HG03460 (cell line): Measurements from ENCODE around the gene CCDC88C.
"Not testable (repeated sequence)": the region's sequence is repeated elsewhere in the genome, so short reads cannot be mapped to it uniquely, and the experiment has no call there.

Experiments used
- ATAC-seq: cut with Tn5 transposase; IDR thresholded peaks from one replicate; pipeline ENCODE4 v1.9.1; 2021; ENCODE audit not compliant: unreplicated experiment

Gene CCDC88C

DNA sequence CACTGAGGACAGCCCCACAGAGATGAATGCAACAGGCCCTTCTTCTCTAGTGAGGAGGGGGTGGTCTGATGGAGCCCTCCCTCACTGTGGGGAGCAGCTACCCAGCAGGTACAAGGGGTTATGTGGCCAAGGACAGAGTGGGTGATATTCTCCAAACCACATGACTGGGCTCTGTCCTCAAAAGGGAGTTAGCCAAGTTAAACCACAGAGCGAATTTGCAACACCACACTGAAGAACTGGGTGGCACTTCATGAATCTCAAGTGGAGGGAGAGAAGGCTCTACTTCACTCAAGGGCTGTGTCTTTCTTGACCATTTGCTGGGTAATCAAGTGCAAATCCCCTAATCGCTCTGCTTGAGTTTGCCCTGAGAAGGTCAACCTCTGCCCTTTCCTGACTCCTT, 185.6 kb downstream of the CCDC88C start:
- ATAC-seq, result no peak

DNA sequence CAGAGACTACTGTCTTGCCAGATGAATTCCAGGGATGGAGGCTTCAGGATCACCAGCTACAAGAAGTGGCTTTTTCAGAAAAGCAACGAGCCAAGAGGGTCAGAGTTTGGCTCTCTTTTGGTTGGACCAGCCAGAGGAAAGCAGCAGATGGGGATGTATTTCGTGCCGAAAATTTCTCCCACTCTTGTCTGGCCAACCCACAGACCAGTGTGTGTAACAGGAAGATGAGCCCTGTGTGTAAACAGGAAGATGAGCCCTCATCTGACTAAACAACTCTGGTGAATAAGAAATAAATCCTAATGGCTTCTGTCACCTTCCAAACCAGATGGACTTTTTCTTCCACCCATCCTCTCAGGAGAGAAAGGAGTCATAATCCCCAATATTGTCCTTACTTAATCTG, 186.2 kb downstream of the CCDC88C start:
- ATAC-seq, result no peak

DNA sequence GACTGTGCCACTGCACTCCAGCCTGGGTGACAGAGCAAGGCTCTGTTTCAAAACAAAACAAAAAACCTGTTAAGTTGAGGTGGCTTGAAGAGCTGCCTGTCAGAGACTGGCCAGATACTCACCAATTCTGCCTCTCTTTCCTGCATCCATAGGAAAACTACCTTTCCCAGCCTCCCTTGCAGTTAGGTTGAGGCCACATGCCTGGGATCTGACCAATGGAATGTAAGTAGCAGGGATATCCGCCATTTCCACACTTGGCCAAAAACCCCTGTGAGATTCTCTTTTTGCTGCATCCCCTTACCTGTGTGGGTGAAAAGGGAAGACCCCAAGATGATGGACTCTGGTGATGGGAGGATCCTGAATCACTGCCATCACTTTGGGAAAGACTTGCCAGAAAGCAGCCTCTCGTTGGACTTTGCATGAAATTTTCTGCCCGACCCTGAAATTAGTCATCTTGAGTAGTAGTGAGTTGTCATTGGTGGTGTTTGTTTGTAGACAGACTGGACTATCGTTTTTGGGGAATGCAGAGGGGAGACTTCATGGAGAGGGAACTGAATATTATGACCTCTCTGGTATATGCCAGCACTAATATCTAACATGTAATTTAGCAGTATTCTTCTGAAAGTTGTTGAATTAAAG, 187.1 kb downstream of the CCDC88C start:
- no peak for ATAC-seq

DNA sequence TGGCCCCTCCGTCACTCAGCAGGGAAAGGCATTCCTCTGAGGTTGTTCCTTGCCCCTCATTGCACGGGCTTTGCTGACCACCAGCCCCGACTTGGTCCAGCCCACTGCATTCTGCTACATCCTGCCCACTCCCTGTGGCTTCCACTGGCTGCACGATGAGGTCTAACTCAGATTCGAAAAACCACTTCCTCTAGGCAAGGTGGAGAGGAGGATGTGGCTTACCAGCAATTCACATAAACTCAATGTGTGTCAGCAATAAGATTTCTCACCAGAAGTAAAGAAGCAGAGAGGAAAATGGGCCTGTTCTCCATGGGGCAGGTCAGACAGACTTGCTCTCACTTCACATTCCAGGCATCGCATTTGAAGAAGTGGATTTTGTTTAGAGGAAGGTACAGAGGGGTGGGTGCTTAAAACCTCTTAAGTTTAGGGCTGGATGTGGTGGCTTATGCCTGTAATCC, 187.8 kb downstream of the CCDC88C start:
- ATAC-seq, result peak; percentile 85

DNA sequence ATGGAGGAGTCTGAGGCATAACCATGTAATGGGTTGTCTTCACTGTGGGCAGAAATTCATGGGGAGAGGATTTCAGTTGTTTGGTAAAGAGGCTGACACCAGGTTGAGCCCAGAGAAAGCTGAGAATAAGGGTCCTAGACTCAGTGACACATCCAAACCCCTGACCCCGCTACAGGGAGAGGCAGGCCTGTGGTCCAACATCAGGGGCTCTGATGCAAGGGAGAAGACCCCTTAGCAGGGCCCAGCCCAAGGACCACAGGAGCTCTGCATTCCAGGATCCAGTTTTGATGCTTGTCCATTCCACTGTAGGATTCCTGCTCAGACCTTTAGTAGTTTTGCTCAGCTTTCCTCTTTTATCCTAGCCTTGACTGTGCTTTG, 188.6 kb downstream of the CCDC88C start:
- ATAC-seq, result no peak

DNA sequence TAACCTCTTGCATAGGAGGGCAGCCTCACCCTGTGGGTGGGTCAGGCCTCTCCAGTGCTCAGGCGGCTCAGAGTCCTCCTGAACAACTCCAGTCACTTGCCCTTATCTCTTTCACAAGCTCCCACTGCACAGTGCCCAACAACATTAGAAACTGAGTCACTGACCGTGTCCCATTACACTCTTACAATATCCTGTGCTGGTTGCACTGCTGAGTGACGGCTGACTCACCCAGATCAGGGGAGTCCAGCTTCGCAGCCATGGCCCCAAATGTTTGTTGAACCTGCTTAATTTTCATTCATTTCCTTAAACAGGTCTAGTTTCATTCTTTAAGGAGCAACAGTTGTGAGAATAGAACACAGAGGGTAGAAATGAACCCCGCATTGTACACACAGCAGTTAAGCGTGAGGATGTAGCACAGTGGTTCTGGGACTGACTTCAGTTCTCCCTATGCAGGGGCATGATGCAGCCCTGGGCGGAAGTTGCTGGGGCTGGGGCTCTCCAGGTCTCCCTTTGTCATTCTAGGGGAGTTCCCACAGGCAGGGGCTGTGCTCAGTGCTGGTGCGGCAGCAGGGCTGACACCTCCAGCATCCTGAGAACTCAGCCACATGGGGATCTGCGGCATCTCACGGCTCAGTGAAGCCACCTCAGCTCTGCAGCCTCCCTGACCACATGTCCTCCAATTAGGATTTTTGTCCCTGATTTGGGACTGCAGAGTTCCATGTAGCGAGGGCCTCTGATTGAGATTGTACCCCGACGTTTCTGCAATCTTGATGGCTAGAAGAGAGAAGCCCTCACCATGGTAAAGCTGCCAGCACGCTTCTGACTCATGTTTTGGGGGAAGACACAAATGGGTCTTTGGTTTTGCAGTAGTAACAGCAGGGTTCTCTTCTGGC, 189.3 kb downstream of the CCDC88C start:
- ATAC-seq, result peak; percentile 67

DNA sequence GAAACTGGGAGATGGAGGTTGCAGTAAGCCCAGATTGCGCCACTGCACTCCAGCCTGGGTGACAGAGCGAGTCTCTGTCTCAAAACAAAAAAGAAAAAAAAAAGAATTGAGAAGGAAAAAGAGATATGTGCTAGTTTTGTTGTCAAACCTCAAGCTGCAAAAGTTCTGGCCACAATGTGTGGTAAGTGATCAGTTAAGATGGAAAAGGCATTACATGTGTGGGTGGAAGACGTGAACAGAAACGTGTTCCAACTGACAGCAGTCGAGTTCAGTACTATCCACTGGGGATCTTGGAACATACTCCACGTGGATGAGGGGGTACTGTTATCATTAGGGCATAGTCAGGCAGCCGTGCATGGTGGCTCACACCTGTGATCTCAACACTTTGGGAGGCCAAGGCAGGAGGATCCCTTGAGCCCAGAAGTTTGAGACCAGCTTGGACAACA, 190.4 kb downstream of the CCDC88C start:
- no peak for ATAC-seq

DNA sequence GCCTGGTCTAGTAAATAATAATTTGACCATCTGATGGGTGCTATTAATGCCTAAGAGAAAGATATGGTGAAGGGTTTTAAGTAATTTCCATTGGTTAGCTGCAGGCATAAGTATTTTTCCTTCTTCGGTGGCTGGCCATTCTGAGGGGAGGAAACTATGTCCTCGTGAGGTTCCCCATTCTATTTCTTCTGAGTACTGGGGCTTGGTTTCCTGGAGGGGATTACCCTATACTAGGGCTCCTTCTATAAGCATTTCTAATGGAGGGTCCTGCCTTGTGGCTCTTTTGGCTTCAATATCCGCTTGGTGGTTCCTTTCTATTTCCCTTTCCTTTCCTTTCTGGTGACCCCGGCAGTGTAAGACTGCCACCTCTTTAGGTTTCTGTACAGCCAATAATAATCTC, 191.3 kb downstream of the CCDC88C start:
- not testable (repeated sequence) for ATAC-seq

DNA sequence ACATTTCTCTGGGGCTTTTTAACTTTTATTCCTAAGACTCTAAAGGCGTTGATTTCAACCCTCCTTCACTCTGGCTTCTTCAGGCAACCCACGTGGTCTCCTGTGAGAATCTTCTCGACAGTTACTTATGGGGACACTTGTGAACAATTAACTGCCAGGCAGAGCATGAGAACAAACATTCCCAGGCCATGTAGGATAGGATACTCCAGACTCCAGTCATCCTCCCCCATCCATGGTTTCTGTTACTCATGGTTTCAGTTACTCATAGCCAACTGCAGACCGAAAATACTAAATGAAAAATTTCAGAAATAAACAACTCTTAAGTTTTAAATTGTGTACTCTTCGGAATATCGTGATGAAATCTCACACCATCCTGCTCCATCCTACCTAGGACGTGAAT, 192.6 kb downstream of the CCDC88C start:
- no peak for ATAC-seq

DNA sequence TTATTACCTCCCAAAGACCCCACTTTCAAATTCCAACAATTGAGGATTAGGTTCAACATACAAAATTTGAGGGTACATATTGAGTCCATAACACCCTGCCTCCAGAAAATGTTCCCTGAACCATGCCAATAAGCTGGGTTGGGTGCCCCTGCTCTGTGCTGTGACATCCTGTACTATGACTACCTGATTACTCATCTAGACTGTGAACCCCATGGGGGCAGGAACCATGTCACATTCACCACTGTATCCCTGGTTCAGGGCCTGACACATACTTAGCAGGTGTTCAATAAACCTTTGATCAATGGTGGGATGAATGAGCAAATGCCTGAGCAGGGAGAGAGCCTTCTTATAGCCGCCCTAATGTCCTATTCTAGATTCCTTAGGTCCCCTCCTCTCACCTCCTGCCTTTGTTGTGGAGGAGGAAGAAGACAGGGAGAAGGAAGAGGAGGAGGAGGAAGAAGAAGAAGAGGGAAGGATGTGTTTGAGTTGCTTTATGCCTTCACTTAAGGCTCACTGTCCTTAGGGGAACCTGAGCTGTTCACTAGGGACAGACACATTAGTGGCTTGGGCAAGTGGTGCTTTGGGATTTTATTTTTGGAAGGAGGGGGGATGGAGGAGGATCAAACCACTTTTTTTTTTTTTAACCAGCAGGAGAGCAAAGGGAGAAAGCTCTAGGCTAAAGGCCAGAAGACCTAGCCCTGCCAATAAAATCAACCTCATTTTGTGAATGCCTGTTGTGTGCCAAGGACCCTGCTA, 194.4 kb downstream of the CCDC88C start:
- no peak for ATAC-seq
